A673 (cell line): ENCODE measurements around the gene UQCRFS1. TPM values are rescaled to one million over a fixed set of nuclear protein-coding genes. Genes with fewer than 3 reads are reported as not detected.

Source experiments
- BruUV-seq: library from RNA; stranded (reverse); fragments of 400-500 nt; replicated peaks from 2 replicates; lab custom pipeline; 2021; lab: Mats Ljungman, UMichigan
- CTCF ChIA-PET: fragments of 300-600 bp; sonication (Branson Sonifier 250); formaldehyde crosslinking; loops from one replicate; lab custom pipeline; 2022; ENCODE audit warnings: antibody characterized with exemption; lab: Charles Lee
- POLR2A ChIA-PET: fragments of 300-600 bp; sonication (Branson Sonifier 250); formaldehyde crosslinking; loops from one replicate; lab custom pipeline; 2022; ENCODE audit warnings: antibody characterized with exemption; ENCODE audit not compliant: low non-redundant PET; lab: Charles Lee
- DNase-seq: peaks from one replicate; pipeline ENCODE4 v3.0.0-alpha.2; 2015; ENCODE audit warnings: low spot score
- H3K27ac ChIP-seq: fragments of 200-600 bp; sonication (generic); 2 replicates; pipeline ENCODE4 v1.5.1; 2016; ENCODE audit warnings: mixed run types, low read depth, mild to moderate bottlenecking, mixed read lengths, antibody characterized with exemption, low read length; ENCODE audit not compliant: poor library complexity, severe bottlenecking
- H3K27me3 ChIP-seq: fragments of 200-600 bp; sonication (generic); replicated peaks from 2 replicates; pipeline ENCODE4 v1.6.1; 2017; ENCODE audit warnings: mixed run types, low read depth, mild to moderate bottlenecking, mixed read lengths, antibody characterized with exemption, low read length; ENCODE audit not compliant: insufficient read depth, poor library complexity
- H3K36me3 ChIP-seq: fragments of 200-600 bp; sonication (generic); 2 replicates; pipeline ENCODE4 v1.6.1; 2016; ENCODE audit warnings: mixed run types, mild to moderate bottlenecking, mixed read lengths, antibody characterized with exemption, low read length; ENCODE audit not compliant: insufficient read depth, poor library complexity, severe bottlenecking
- H3K4me1 ChIP-seq: fragments of 200-600 bp; sonication (generic); 2 replicates; pipeline ENCODE4 v1.6.1; 2017; ENCODE audit warnings: mixed run types, mild to moderate bottlenecking, mixed read lengths, antibody characterized with exemption, low read length; ENCODE audit not compliant: insufficient read depth, poor library complexity, severe bottlenecking
- H3K4me3 ChIP-seq: fragments of 200-600 bp; sonication (generic); 2 replicates; pipeline ENCODE4 v1.5.1; 2016; ENCODE audit warnings: low read depth, mixed run types, mild to moderate bottlenecking, mixed read lengths, low read length; ENCODE audit not compliant: poor library complexity, severe bottlenecking
- H3K9me3 ChIP-seq: fragments of 200-600 bp; sonication (generic); 2 replicates; pipeline ENCODE4 v1.6.1; 2016; ENCODE audit warnings: mixed run types, low read depth, mild to moderate bottlenecking, mixed read lengths, antibody characterized with exemption, low read length; ENCODE audit not compliant: poor library complexity, severe bottlenecking
- EZH2 ChIP-seq: fragments of 200-600 bp; sonication (generic); IDR thresholded peaks from 2 replicates; pipeline ENCODE4 v1.6.1; 2017; ENCODE audit warnings: borderline replicate concordance, low read depth, mild to moderate bottlenecking, mixed read lengths, antibody characterized with exemption, low read length; ENCODE audit not compliant: poor library complexity, severe bottlenecking
- intact Hi-C: fragments of 100-400 bp; cut with micrococcal nuclease; formaldehyde crosslinking; loops from one replicate; pipeline ENCODE4 v1.10.0; 2022; ENCODE audit not compliant: unreplicated experiment
- total RNA-seq: library from RNA; stranded (reverse); gene quantifications from 2 replicates; pipeline ENCODE4 v1.2.3, GENCODE V29; 2021
- TF ChIP-seq, protein P1 (sequence below): fragments of 300-800, 200-600 bp; sonication (generic); conservative IDR thresholded peaks from 2 replicates; pipeline ENCODE4 v1.5.1; 2017; ENCODE audit warnings: low read depth, mild to moderate bottlenecking, antibody characterized with exemption, low read length, moderate library complexity, mixed read lengths

The UQCRFS1 gene
- total RNA-seq, 1 experiment from 2014 or later: 47.3 TPM

DNA sequence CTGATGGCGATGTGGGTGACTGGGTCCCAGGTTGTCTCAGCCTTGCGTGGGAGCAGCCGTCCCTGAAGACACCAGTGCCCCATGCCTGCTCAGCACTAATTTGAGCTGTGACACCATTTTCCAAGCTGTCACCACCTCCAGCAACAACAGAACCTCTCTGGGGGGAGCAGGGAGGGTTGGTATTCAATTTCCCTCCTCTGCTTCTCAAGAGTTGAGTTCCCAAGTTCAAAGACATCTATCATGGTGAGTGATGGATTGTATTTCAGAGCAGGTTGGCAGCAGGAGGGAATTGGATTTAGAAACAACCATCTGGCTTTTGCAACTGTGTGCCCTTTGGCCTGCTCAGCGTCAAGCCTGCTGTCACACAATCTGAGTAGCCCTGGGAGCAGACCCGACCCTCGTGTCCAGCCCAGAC is 46.9 kb upstream of the UQCRFS1 start:
- Histone ChIP-seq H3K27ac (no peak overlapping the region), H3K9me3 (no peaks in the 10 kb centered on the region), H3K4me1 (no peaks in the 10 kb centered on the region), H3K36me3 (no peaks in the 10 kb centered on the region), H3K4me3 (no peak overlapping the region), H3K27me3 (no peaks in the 10 kb centered on the region)
- TF ChIP-seq, protein P1, sequence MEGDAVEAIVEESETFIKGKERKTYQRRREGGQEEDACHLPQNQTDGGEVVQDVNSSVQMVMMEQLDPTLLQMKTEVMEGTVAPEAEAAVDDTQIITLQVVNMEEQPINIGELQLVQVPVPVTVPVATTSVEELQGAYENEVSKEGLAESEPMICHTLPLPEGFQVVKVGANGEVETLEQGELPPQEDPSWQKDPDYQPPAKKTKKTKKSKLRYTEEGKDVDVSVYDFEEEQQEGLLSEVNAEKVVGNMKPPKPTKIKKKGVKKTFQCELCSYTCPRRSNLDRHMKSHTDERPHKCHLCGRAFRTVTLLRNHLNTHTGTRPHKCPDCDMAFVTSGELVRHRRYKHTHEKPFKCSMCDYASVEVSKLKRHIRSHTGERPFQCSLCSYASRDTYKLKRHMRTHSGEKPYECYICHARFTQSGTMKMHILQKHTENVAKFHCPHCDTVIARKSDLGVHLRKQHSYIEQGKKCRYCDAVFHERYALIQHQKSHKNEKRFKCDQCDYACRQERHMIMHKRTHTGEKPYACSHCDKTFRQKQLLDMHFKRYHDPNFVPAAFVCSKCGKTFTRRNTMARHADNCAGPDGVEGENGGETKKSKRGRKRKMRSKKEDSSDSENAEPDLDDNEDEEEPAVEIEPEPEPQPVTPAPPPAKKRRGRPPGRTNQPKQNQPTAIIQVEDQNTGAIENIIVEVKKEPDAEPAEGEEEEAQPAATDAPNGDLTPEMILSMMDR: no peak
- TF ChIP-seq EZH2: no peak
- ChIA-PET POLR2A (no interaction called here), CTCF (no interaction called here)
- DNase-seq: no peak
- BruUV-seq: no TSS peak
- intact Hi-C loops: no loop called here

DNA sequence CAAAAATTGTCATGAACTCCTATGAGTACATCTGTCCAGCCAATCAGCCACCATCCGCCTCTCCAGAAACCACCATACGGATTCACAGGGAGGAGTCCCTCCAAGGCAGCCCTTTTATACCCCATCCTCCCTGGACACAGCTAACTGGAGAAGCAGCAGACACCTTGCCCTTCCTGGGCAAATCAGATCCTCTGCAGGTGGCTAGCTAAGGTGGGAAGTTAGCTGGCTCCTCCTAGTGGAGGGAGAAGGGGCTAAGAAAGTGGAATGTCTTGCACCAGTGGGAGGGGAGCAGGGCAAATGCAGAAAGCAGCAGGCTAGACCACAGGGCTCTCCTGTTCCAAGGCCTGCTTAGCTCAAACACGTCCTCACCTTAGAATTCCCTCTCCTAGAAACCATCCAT is 46.2 kb upstream of the UQCRFS1 start:
- TF ChIP-seq, protein P1: peak; percentile 40
- TF ChIP-seq EZH2: no peak
- Histone ChIP-seq H3K27me3 (no peaks in the 10 kb centered on the region), H3K4me3 (no peak overlapping the region), H3K9me3 (no peaks in the 10 kb centered on the region), H3K4me1 (no peaks in the 10 kb centered on the region), H3K36me3 (no peaks in the 10 kb centered on the region), H3K27ac (no peak overlapping the region)
- no peak for DNase-seq
- BruUV-seq: no TSS peak
- CTCF ChIA-PET: interaction anchor here (0.6 kb wide), 1 partner anchor 934 kb away, joined by 3 read pairs; no protein-coding TSS in a partner anchor
- POLR2A ChIA-PET: no interaction called here
- intact Hi-C loops: no loop called here

DNA sequence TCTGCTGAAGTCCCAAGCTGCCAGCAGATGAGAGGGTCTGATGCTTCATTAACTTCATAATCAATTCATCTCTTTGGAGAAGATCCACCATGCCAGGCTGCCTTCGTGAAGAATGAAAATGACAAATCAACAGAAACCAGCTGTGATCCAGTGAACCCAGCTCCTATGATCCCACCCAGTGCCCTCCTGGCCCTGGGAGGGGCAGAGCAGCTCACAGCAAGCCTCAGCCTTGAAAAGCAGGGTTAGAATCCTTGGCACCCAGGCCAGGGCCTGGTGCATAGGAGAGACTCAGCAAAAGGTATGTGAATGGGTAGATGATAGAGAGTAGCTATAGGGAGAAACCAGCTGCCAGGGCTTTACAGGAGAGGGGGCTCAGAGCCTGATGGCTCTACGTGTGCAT is 43.6 kb upstream of the UQCRFS1 start:
- ChIA-PET POLR2A (no interaction called here), CTCF (no interaction called here)
- no peak for DNase-seq
- Histone ChIP-seq H3K27ac (no peak overlapping the region), H3K4me3 (no peak overlapping the region), H3K9me3 (no peaks in the 10 kb centered on the region), H3K27me3 (no peaks in the 10 kb centered on the region), H3K36me3 (no peaks in the 10 kb centered on the region), H3K4me1 (no peaks in the 10 kb centered on the region)
- TF ChIP-seq EZH2: no peak
- TF ChIP-seq, protein P1: no peak
- BruUV-seq: no TSS peak
- intact Hi-C loops: no loop called here
